AG04450 (cell line): ENCODE measurements around the gene FSCN2. TPM values are rescaled to one million over a fixed set of nuclear protein-coding genes. Genes with fewer than 3 reads are reported as not detected.

Experiments
- CTCF ChIA-PET: fragments of 300-600, 350-600 bp; formaldehyde crosslinking; extraction: SDS; loops from one replicate; lab custom pipeline; 2022; ENCODE audit warnings: antibody characterized with exemption, inconsistent platforms; lab: Charles Lee
- POLR2A ChIA-PET: fragments of 350-600 bp; formaldehyde crosslinking; extraction: SDS; loops from one replicate; lab custom pipeline; 2021; ENCODE audit warnings: antibody characterized with exemption, inconsistent platforms; lab: Yijun Ruan, JAX
- DNase-seq: peaks from one replicate; pipeline ENCODE4 v3.0.0-alpha.2; 2011; ENCODE audit warnings: low read depth, low spot score
- H3K27ac ChIP-seq: one replicate; pipeline ENCODE4 v1.5.1; 2012; ENCODE audit warnings: low read depth, low read length, control low read depth
- H3K27me3 ChIP-seq: one replicate; pipeline ENCODE4 v1.6.0; 2012; ENCODE audit warnings: low read length; ENCODE audit not compliant: control insufficient read depth, insufficient read depth
- H3K4me3 ChIP-seq: 2 replicates; pipeline ENCODE4 v1.5.1; 2011; ENCODE audit warnings: mild to moderate bottlenecking, low read depth, low read length, control low read depth
- H3K9me3 ChIP-seq: 2 replicates; pipeline ENCODE4 v1.5.1; 2012; ENCODE audit warnings: low read length; ENCODE audit not compliant: control insufficient read depth, insufficient read depth
- CTCF ChIP-seq: IDR thresholded peaks from 2 replicates; pipeline ENCODE4 v1.5.1; 2011; ENCODE audit warnings: low read depth, low read length, control low read depth, inconsistent platforms
- polyA plus RNA-seq: library from polyadenylated mRNA; depleted of rRNA; stranded (reverse); fragments of >200 nt; gene quantifications from 2 replicates; pipeline ENCODE4 v1.2.3, GENCODE V29; 2011

The FSCN2 gene
- polyA plus RNA-seq, 1 experiment: 0.26 TPM

GRCh38 chr17:81481815-81482505 is 46.2 kb upstream of the FSCN2 start:
- no peak for TF ChIP-seq CTCF
- no peak for DNase-seq
- peaks cover 9% of the 10 kb centered on the region; the same call in 1 of the 2 replicates for H3K9me3 ChIP-seq
- H3K27me3 ChIP-seq: peaks cover 9% of the 10 kb centered on the region
- POLR2A ChIA-PET: no interaction called here
- CTCF ChIA-PET: interaction anchor here (0.6 to 2.0 kb wide), 2 partner anchors 85 to 227 kb away, joined by 3 to 6 read pairs; no protein-coding TSS in a partner anchor
- no peak overlapping the region for H3K27ac ChIP-seq
- peak overlapping the region; percentile 52 for H3K4me3 ChIP-seq

GRCh38 chr17:81482673-81483072 is 45.5 kb upstream of the FSCN2 start:
- Histone ChIP-seq H3K27ac (no peak overlapping the region), H3K27me3 (peaks cover 9% of the 10 kb centered on the region), H3K9me3 (peaks cover 7% of the 10 kb centered on the region; the same call in 1 of the 2 replicates), H3K4me3 (no peak overlapping the region)
- TF ChIP-seq CTCF: no peak
- POLR2A ChIA-PET: no interaction called here
- DNase-seq: no peak
- CTCF ChIA-PET: interaction anchor here (2.0 kb wide), 1 partner anchor 228 kb away, joined by 6 read pairs; no protein-coding TSS in a partner anchor

GRCh38 chr17:81483085-81483861 is 44.9 kb upstream of the FSCN2 start:
- DNase-seq: no peak
- H3K27ac ChIP-seq: no peak overlapping the region
- peaks cover 7% of the 10 kb centered on the region; the same call in 1 of the 2 replicates for H3K9me3 ChIP-seq
- CTCF ChIA-PET: interaction anchor here (1.6 to 2.1 kb wide), 5 partner anchors 81 to 230 kb away, joined by 6 to 21 read pairs (median 10); no protein-coding TSS in a partner anchor
- peaks cover 6% of the 10 kb centered on the region for H3K27me3 ChIP-seq
- no peak overlapping the region for H3K4me3 ChIP-seq
- TF ChIP-seq CTCF: no peak
- POLR2A ChIA-PET: no interaction called here

- DNase-seq: no peak
- ChIA-PET POLR2A (interaction anchor here (2.2 kb wide), 1 partner anchor 86 kb away, joined by 11 read pairs; no protein-coding TSS in a partner anchor), CTCF (interaction anchor here (1.0 to 2.1 kb wide), 9 partner anchors 15 to 231 kb away, joined by 3 to 21 read pairs (median 6); no protein-coding TSS in a partner anchor)
- Histone ChIP-seq H3K9me3 (peaks cover 7% of the 10 kb centered on the region; the same call in 1 of the 2 replicates), H3K27ac (no peak overlapping the region), H3K4me3 (peak overlapping the region; percentile 43; the same call in 1 of the 2 replicates), H3K27me3 (peaks cover 6% of the 10 kb centered on the region)
- no peak for TF ChIP-seq CTCF
Measured at GRCh38 chr17:81483862-81484194, 44.3 kb upstream of the FSCN2 start.
